SU-DHL-6 (cell line): ENCODE measurements around the gene EXD3.

Experiments used
- EZH2phosphoT487 ChIP-seq: fragments of 200-600 bp; sonication (generic), shearing (Covaris generic); conservative IDR thresholded peaks from 2 replicates; pipeline ENCODE4 v1.6.1; 2018; ENCODE audit warnings: mild to moderate bottlenecking, antibody characterized with exemption, low read length, moderate library complexity, mixed read lengths
- TF ChIP-seq, protein P1 (sequence below): fragments of 200-600 bp; sonication (generic); IDR thresholded peaks from one replicate; pipeline ENCODE4 v1.5.1; 2017; ENCODE audit warnings: antibody characterized with exemption, mild to moderate bottlenecking, low read length, moderate library complexity; ENCODE audit not compliant: insufficient read depth, poor library complexity, severe bottlenecking

DNA sequence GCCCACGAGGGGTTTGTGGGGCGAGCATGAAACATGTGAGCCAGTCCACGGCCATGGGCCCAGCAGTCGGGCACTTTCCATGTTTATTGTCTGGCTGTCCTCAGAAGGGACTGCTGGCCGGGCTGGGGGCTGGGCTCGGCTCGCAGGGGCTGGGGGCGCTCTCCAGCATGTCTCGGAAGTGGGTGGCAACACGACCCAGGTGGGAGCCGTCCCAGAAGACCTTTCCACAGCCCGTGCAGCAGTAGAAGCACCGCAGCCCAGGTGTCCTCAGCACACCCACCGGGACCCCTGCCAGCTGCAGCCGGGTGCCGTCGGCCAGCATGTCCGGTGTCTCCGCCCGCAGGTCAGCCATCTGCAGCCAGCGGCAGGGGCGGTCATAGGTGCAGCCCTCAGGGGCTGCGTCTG, 116.1 kb downstream of the EXD3 start:
- TF ChIP-seq, protein P1, sequence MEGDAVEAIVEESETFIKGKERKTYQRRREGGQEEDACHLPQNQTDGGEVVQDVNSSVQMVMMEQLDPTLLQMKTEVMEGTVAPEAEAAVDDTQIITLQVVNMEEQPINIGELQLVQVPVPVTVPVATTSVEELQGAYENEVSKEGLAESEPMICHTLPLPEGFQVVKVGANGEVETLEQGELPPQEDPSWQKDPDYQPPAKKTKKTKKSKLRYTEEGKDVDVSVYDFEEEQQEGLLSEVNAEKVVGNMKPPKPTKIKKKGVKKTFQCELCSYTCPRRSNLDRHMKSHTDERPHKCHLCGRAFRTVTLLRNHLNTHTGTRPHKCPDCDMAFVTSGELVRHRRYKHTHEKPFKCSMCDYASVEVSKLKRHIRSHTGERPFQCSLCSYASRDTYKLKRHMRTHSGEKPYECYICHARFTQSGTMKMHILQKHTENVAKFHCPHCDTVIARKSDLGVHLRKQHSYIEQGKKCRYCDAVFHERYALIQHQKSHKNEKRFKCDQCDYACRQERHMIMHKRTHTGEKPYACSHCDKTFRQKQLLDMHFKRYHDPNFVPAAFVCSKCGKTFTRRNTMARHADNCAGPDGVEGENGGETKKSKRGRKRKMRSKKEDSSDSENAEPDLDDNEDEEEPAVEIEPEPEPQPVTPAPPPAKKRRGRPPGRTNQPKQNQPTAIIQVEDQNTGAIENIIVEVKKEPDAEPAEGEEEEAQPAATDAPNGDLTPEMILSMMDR: no peak
- no peak for TF ChIP-seq EZH2phosphoT487
